Transverse colon (tissue), 4 donors: Measurements from ENCODE around the gene NFIA. TPM values are rescaled to one million over a fixed set of nuclear protein-coding genes. Genes with fewer than 3 reads are reported as not detected.
A peak's percentile ranks its signal among the peaks of the same experiment; 100 is the strongest.

Source experiments
- DNase-seq: peaks from one replicate; pipeline ENCODE4 v3.0.0-alpha.2; 2019
- H3K27ac ChIP-seq, 4 donors: fragments of 200-600 bp; sonication (generic); 2 replicates each; pipeline ENCODE4 v1.5.1; 2016 to 2018; ENCODE audit warnings: inconsistent platforms in 4 of 4
- H3K27me3 ChIP-seq: fragments of 200-600 bp; sonication (generic); 2 replicates; pipeline ENCODE4 v1.5.1; 2017; ENCODE audit warnings: inconsistent platforms
- H3K36me3 ChIP-seq, 4 donors: fragments of 200-600 bp; sonication (generic); 2 replicates each; pipeline ENCODE4 v1.5.1; 2017 to 2019; ENCODE audit warnings: inconsistent platforms in 4 of 4
- H3K4me1 ChIP-seq, 4 donors: fragments of 200-600 bp; sonication (generic); 2 replicates each; pipeline ENCODE4 v1.5.1; 2017 to 2020; ENCODE audit warnings: inconsistent platforms in 4 of 4
- H3K4me3 ChIP-seq, 4 donors: fragments of 200-600 bp; sonication (generic); 1 replicate in 1 of 4; 2 replicates in 3 of 4; pipeline versions ENCODE4 v1.5.1 to v1.6.1; 2017 to 2019; ENCODE audit warnings: inconsistent platforms in 4 of 4
- H3K9me3 ChIP-seq, 2 donors: fragments of 200-600 bp; sonication (generic); 2 replicates each; pipeline ENCODE4 v1.5.1; 2017 to 2019; ENCODE audit warnings: inconsistent platforms in 2 of 2
- CTCF ChIP-seq, 5 experiments: fragments of 200-600 bp in 3 of 5; fragments of 450-650 bp in 2 of 5; sonication (generic) in 3 of 5; IDR thresholded peaks; 1 replicate in 2 of 5; 2 replicates in 3 of 5; pipeline ENCODE4 v1.5.1; 2016 to 2017; ENCODE audit warnings: antibody characterized with exemption in 5 of 5, inconsistent platforms in 3 of 5, mild to moderate bottlenecking in 2 of 5, moderate library complexity in 1 of 5
- EP300 ChIP-seq: sonication (generic); formaldehyde crosslinking; IDR thresholded peaks from one replicate; pipeline ENCODE4 v1.6.1; 2017; ENCODE audit warnings: antibody characterized with exemption, low read depth
- POLR2A ChIP-seq: fragments of 450-650 bp; IDR thresholded peaks from one replicate; pipeline ENCODE4 v1.6.1; 2016; ENCODE audit warnings: antibody characterized with exemption, mild to moderate bottlenecking, moderate library complexity
- POLR2AphosphoS5 ChIP-seq, 3 donors: sonication (generic); formaldehyde crosslinking; IDR thresholded peaks; one replicate each; pipeline ENCODE4 v1.6.1; 2016; ENCODE audit warnings: antibody characterized with exemption in 3 of 3
- WGBS, 2 donors: methylation state at CpG; one replicate each; pipeline ENCODE4 v1.1.5; 2018; ENCODE audit warnings: low coverage in 1 of 2; 5-methylcytosine and 5-hydroxymethylcytosine counted together
- in situ Hi-C, 4 donors: fragments of 200-750 bp; cut with MboI; loops; one replicate each; pipeline versions ENCODE4 v1.15.0 to v1.15.1; 2017; ENCODE audit warnings: low sequenced_read_pairs in 3 of 4, low pct_ligation_motif_present in 1 of 4, low pct_unique_long_range_greater_than_20kb in 1 of 4
- intact Hi-C: fragments of 100-400 bp; cut with DNase I; formaldehyde crosslinking; loops from one replicate; pipeline ENCODE4 v1.15.1; 2023; ENCODE audit warnings: low total_unique reads
- total RNA-seq, 4 donors: library from RNA; depleted of rRNA; stranded (reverse); fragments of >200 nt; gene quantifications; one replicate each; pipeline ENCODE4 v1.1.0, GENCODE V29; 2016

Gene NFIA
- total RNA-seq, 4 donors from 2014 or later: 17.3 to 37.2 (median 29.8) TPM

GRCh38 chr1:61400997-61401396 is 318.6 kb downstream of the NFIA start:
- in situ Hi-C loops: no loop called here
- Histone ChIP-seq H3K36me3 (no peaks in the 10 kb centered on the region), H3K9me3 (no peaks in the 10 kb centered on the region), H3K4me1 (peaks cover 3 to 39% (median 21%) of the 10 kb centered on the region in 4 donors), H3K27me3 (no peaks in the 10 kb centered on the region), H3K27ac (no peak overlapping the region), H3K4me3 (no peak overlapping the region)
- intact Hi-C loops: no loop called here
- WGBS, 2 donors: 86 to 92% methylated on average over 3 of the region's 3 CpGs
- TF ChIP-seq CTCF (IDR thresholded peaks at IDR 0.05): no peak
- TF ChIP-seq POLR2AphosphoS5 (IDR thresholded peaks at IDR 0.05): no peak
- TF ChIP-seq POLR2A: no peak
- TF ChIP-seq EP300: no peak
- DNase-seq: no peak

DNA sequence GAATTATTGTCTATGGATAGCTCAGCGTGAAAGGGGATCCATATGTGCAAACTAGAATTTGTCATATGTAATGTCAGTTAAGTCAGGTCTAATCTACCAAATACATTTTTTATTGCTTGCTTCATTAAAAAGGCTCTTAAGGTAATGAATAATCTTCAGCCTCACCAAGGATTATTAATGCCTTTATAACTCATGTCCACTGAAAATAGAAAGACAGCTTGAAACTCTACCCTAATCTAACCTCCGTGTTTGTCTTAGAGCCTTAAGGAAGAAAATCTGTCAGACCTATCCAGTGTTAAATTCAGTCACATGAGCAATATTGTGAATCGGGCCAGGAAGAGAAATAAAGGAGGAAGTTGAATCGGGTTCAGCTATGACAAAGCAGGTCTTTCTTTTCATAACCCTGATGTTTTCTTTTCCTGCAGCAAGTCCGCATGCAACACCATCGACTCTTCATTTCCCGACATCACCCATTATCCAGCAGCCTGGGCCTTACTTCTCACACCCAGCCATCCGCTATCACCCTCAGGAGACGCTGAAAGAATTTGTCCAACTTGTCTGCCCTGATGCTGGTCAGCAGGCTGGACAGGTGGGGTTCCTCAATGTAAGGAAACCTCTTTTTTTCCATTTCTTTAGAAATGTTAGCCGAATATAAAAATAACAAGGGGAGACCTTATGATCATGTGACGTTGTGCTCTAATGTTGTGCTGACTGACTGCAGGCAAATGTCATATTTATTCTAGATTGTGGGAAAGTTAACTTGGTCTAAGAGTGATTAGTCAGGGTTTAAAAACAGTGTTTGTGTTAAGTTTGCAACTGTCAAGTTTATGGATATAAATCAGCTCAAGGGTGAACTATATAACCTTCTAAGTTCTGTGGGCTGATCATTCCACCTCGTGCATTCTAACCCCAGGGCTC is 321.6 kb downstream of the NFIA start:
- intact Hi-C loops (no loop called here), in situ Hi-C loops (no loop called here)
- TF ChIP-seq EP300 (no peak), POLR2AphosphoS5 (IDR thresholded peaks at IDR 0.05) (no peak), CTCF (IDR thresholded peaks at IDR 0.05) (no peak), POLR2A (no peak)
- H3K27ac ChIP-seq: peak overlapping the region; percentile 11 to 60 (median 51)
- 36 to 49% methylated on average over 12 of the region's 12 CpGs for WGBS, 2 donors
- H3K36me3 ChIP-seq: peaks cover 0 to 13% (median 4%) of the 10 kb centered on the region in 4 donors
- H3K27me3 ChIP-seq: no peaks in the 10 kb centered on the region
- H3K9me3 ChIP-seq: no peaks in the 10 kb centered on the region
- peaks cover 0 to 30% (median 16%) of the 10 kb centered on the region in 4 donors for H3K4me1 ChIP-seq
- no peak for DNase-seq
- no peak overlapping the region for H3K4me3 ChIP-seq

DNA sequence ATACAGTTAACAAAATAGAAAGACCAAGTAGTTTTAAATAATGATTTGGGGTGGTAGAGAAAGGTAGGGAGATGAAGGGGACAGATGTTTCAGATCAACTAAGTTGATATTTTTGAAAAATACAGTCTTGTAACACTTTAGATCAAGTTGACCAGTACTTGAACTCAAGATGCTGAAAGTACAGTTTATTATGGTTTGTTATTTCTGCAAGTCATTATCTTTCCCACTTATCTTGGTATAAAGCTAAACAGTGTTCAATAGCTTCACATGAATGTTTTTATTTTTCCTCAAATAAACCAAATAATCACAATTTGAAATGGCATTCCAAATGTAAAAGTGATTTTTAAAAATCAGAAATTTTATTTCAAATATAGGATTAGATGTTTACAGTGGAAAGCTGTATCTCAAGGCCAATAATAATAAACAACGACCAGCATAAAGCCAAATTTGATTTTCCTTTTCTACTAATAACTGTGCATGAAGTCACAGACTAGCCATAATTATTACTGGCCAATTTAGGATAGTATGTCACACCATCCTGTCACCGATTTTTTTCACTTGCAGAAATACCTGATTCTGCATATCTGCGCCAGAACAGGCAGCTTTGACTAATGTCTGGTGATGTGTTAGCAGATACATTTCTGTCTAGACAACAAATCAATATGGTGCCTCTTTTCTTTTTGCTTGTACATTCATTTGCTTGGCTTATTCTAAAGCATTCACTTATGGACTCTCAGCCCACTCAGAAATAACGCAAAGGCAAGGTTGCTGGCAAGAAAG is 322.4 kb downstream of the NFIA start:
- Histone ChIP-seq H3K9me3 (no peaks in the 10 kb centered on the region), H3K4me3 (no peak overlapping the region), H3K27me3 (no peaks in the 10 kb centered on the region), H3K27ac (peak overlapping the region in 2 of 4 donors; percentile 38 to 53), H3K36me3 (peaks cover 0 to 13% (median 4%) of the 10 kb centered on the region in 4 donors), H3K4me1 (peaks cover 0 to 21% (median 13%) of the 10 kb centered on the region in 4 donors)
- intact Hi-C loops: no loop called here
- WGBS, 2 donors: 86 to 91% methylated on average over 4 of the region's 4 CpGs
- DNase-seq: no peak
- TF ChIP-seq CTCF (IDR thresholded peaks at IDR 0.05): no peak
- TF ChIP-seq POLR2AphosphoS5 (IDR thresholded peaks at IDR 0.05): no peak
- no peak for TF ChIP-seq EP300
- no peak for TF ChIP-seq POLR2A
- in situ Hi-C loops: no loop called here

DNA sequence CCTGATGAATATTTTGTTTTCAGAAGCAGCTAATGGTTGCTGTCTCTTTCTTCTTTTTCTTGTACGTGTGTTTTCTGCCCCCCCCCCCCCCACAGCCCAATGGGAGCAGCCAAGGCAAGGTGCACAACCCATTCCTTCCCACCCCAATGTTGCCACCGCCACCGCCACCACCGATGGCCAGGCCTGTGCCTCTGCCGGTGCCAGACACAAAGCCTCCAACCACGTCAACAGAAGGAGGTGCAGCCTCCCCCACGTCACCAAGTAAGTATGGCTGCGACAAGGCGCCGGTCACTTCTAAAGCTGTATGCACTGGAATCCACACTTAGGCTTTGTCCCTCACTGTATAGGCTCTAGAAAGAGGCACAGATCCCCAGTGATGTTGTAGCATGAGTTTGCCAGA is 324.1 kb downstream of the NFIA start:
- H3K27ac ChIP-seq: no peak overlapping the region
- TF ChIP-seq POLR2A (no peak), EP300 (no peak), POLR2AphosphoS5 (IDR thresholded peaks at IDR 0.05) (no peak), CTCF (IDR thresholded peaks at IDR 0.05) (no peak)
- 90% methylated on average over 10 of the region's 10 CpGs; no CpG with 5 or more reads in 1 of the 2 donors for WGBS, 2 donors
- peaks cover 0 to 13% (median 4%) of the 10 kb centered on the region in 4 donors for H3K36me3 ChIP-seq
- no peak for DNase-seq
- H3K27me3 ChIP-seq: no peaks in the 10 kb centered on the region
- peaks cover 0 to 13% (median 11%) of the 10 kb centered on the region in 4 donors for H3K4me1 ChIP-seq
- in situ Hi-C loops (no loop called here), intact Hi-C loops (no loop called here)
- no peak overlapping the region for H3K4me3 ChIP-seq
- no peaks in the 10 kb centered on the region for H3K9me3 ChIP-seq
